GM19023 (cell line): ENCODE data around the gene PPP2CA.
A peak's percentile ranks its signal among the peaks of the same experiment; 100 is the strongest.
"Not testable (repeated sequence)": the region's sequence is repeated elsewhere in the genome, so short reads cannot be mapped to it uniquely, and the experiment has no call there.

Source experiments
- ATAC-seq: cut with Tn5 transposase; IDR thresholded peaks from one replicate; pipeline ENCODE4 v1.9.1; 2021; ENCODE audit warnings: mild to moderate bottlenecking, moderate library complexity; ENCODE audit not compliant: unreplicated experiment

The PPP2CA gene

GRCh38 chr5:134245692-134246091 lies 19.8 kb upstream of the PPP2CA start:
- no peak for ATAC-seq

- no peak for ATAC-seq
Observed at GRCh38 chr5:134245101-134245604, 19.3 kb upstream of the PPP2CA start.

- no peak for ATAC-seq
Observed at GRCh38 chr5:134242146-134242545, 16.3 kb upstream of the PPP2CA start.

GRCh38 chr5:134240421-134240962 lies 14.6 kb upstream of the PPP2CA start:
- ATAC-seq = no peak

GRCh38 chr5:134236820-134237219 lies 10.9 kb upstream of the PPP2CA start:
- ATAC-seq = no peak

- no peak for ATAC-seq
Observed at GRCh38 chr5:134236318-134236717, 10.4 kb upstream of the PPP2CA start.

GRCh38 chr5:134228624-134229023 lies 2.8 kb upstream of the PPP2CA start:
- no peak for ATAC-seq

- no peak for ATAC-seq
Observed at GRCh38 chr5:134227776-134228175, 1.9 kb upstream of the PPP2CA start.

- no peak for ATAC-seq
Observed at GRCh38 chr5:134227259-134227658, 1.4 kb upstream of the PPP2CA start.

GRCh38 chr5:134226441-134227192 lies 744 bp upstream of the PPP2CA start:
- peak; percentile 19 for ATAC-seq

- ATAC-seq = peak; percentile 33
Observed at GRCh38 chr5:134224888-134225779, 739 bp downstream of the PPP2CA start.

- ATAC-seq = no peak
Observed at GRCh38 chr5:134223406-134224248, 2.2 kb downstream of the PPP2CA start.

GRCh38 chr5:134221690-134222089 lies 4.2 kb downstream of the PPP2CA start:
- ATAC-seq = not testable (repeated sequence)

GRCh38 chr5:134215757-134216156 lies 10.1 kb downstream of the PPP2CA start:
- ATAC-seq = no peak

GRCh38 chr5:134211263-134212031 lies 14.4 kb downstream of the PPP2CA start:
- not testable (repeated sequence) for ATAC-seq

GRCh38 chr5:134209477-134210245 lies 16.2 kb downstream of the PPP2CA start:
- ATAC-seq = no peak

- ATAC-seq = no peak
Observed at GRCh38 chr5:134207696-134208095, 18.2 kb downstream of the PPP2CA start.

- no peak for ATAC-seq
Observed at GRCh38 chr5:134206627-134207160, 19.2 kb downstream of the PPP2CA start.

GRCh38 chr5:134204575-134204974 lies 21.3 kb downstream of the PPP2CA start:
- ATAC-seq = no peak
